CD4-positive, alpha-beta T cell treated with Interleukin-10 for 1 hour (primary cell): ENCODE results near the gene TMEM19.
A peak's percentile ranks its signal among the peaks of the same experiment; 100 is the strongest.
"Not testable (repeated sequence)": the region's sequence is repeated elsewhere in the genome, so short reads cannot be mapped to it uniquely, and the experiment has no call there.

Experiments
- DNase-seq: peaks from one replicate; pipeline ENCODE4 v3.0.0-alpha.2; 2020

The TMEM19 gene

DNA sequence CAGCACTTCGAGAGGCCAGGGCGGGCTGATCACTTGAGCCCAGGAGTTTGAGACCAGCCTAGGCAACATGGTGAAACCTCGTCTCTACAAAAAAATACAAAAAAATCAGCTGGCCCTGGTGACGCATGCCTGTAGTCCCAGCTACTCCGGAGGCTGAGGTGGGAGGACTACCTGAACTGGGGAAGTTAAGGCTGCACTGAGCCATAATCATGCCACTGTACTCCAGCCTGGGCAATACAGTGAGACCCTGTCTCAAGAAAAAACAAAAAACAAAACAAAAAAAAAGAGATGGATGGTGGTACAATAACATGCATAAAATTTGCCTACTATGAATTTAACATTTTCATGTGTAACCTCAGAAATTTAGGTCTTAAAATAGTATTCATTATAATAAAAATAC, 19.6 kb upstream of the TMEM19 start:
- no peak for DNase-seq

DNA sequence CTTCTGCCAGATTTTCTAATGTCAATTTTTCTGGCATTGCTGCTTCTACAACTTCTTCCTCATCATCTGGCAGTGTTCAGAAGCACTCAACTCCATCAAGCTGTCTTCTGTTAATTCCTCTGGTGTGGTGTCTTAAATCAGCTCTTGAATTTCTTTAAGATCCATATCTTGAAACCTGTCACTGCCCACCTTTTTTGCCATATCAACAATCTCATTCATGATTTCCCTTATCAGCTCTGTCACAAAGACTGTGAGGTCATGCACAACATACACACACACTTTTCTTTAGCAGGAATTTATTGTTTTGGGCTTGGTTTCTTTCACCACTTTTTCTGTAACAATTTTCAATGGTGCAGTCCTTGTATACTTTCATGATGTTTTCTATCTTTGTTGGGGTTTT, 14.6 kb upstream of the TMEM19 start:
- no peak for DNase-seq

GRCh38 chr12:71671816-71672215, 14.1 kb upstream of the TMEM19 start:
- no peak for DNase-seq

GRCh38 chr12:71682466-71682865, 3.4 kb upstream of the TMEM19 start:
- DNase-seq, result no peak

DNA sequence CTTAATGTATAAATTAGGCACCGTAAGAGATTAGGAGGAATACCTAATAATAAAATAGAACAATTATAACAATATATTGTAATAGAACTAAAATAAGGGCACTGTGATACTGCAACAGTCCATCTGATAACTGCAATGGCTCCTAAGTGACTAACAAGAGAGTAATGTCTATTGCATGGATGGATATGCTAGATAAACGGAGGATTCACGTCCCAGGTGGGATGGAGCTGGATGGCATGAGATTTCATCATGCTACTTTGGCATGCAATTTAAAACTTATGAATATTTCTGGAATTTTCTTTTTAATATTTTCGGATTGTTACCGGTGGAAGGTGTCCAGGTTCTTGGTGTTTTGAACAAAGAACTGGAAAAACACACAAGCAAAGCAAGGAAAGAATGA, 2.2 kb upstream of the TMEM19 start:
- no peak for DNase-seq

GRCh38 chr12:71684081-71684480, 1.8 kb upstream of the TMEM19 start:
- peak; percentile 54 for DNase-seq

- DNase-seq, result no peak
These were observed 473 bp upstream of the TMEM19 start for GRCh38 chr12:71685312-71685906.

DNA sequence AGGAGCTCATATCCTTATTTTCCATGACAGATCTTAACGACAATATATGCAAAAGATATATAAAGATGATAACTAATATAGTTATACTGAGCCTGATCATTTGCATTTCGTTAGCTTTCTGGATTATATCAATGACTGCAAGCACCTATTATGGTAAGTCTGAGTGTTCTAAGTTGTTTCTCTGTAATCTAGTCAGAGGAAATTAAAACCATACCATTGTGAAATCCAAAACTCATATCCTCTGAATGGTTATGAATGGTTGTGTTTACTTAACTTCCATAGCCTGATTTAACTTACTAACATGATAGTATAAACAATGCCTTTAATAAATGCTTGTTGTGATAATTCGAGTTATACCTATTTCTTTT, 760 bp downstream of the TMEM19 start:
- DNase-seq, result no peak

GRCh38 chr12:71687172-71687571, 1.3 kb downstream of the TMEM19 start:
- not testable (repeated sequence) for DNase-seq

GRCh38 chr12:71688961-71689570, 3.2 kb downstream of the TMEM19 start:
- no peak for DNase-seq

- DNase-seq, result no peak
These were observed 5.7 kb downstream of the TMEM19 start for GRCh38 chr12:71691504-71692129.

DNA sequence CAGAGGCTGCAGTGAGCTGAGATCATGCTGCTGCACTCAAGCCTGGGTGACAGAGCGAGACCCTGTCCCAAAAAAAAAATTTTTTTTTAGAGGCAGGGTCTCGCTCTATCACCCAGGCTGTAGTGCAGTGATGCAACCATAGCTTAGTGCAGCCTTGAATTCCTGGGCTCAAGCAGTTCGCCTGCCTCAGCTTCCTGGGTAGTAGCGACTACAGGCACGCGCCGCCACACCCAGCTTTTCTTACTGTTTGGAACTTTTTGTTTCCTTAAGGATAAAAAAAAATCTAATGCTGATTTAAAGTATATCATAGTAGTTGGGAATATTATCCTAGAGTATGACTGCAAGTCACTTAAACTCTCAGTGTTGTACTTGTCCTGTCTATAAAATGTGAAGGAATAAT, 7.2 kb downstream of the TMEM19 start:
- no peak for DNase-seq

GRCh38 chr12:71693651-71694050, 7.8 kb downstream of the TMEM19 start:
- DNase-seq, result not testable (repeated sequence)

DNA sequence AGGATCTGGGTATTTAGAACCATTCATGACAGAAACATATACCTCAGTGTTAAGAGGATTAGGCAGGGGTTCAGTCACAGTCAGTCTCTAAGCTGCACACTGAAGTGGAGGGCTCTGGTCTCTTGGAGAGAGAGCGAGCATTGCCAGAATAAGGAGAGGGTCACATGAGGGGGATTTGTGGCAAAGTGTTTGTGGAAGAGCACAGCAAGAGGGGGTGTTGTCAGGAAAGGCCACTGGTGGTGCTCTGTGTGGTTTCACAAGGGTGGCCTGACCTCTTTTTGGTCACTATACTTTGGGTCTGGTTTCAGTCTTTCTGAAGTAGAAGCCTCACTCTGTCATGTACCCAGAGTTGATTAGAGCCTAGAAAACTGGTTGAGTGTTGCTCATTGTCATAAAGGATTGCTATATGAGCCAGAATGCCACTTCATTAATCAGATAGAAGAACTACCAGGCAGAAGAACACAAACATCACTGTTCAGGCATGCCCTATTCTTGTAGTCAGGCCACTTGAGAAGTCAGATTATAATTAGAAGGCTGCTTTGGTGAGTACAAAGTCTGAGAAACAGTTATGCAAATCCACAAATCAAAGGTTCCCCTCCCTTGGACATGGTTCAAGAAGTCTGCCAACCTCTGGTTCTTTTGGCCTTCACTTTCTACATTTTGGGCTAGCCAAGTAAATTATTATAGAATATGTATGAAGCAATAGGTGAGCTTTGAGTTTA, 8.4 kb downstream of the TMEM19 start:
- DNase-seq, result no peak

DNA sequence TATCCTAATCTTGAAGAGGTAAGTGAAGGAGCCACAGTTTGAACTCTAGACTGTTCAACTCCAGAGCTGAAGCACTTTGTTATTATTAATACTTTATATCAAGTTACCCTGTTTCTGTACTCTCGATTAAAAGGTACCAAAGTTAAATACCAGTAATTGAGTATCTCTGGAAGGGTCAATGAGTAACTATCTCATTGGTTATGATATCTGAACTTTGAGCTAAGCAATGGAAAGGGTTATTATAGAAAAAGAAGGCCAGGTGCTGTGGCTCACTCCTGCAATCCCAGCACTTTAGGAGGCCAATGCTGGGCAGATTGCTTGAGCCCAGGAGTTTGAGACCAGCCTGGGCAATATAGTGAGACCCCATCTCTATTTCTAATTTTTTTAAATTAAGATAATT, 9.9 kb downstream of the TMEM19 start:
- DNase-seq, result no peak

DNA sequence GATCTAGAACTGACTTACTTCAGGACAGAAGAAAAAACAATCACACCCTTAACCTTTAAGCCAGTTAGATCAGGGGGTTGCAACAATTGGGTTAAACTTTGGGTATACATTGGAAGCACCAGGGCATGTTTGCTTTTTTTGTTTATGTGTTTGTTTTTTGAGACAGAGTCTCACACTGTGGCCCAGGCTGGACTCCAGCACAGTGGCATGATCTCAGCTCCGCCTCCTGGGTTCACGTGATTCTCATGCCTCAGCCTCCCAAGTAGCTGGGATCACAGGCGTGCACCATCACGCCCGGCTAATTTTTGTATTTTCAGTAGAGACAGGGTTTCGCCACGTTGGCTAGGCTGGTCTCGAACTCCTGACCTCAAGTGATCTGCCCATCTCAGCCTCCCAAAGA, 16.3 kb downstream of the TMEM19 start:
- DNase-seq, result not testable (repeated sequence)

- no peak for DNase-seq
These were observed 16.7 kb downstream of the TMEM19 start for GRCh38 chr12:71702590-71702989.

DNA sequence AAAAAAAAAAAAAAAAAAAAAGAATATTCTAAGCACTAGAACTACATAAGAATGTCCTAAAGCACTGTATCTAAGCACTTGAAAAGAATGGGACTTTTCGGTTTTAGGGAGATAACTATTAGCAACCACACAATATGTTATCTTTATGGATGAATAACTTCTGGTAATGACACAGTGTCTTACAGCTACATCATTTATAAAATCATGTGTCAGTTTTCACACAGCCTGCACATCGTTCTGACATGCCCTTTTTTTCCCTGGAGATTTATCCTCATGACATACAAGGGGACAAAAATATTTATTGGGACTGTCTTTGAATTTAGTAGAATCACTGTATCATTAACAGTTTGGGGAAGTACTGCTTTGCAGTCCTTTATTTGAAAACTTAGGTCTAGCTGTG, 17.3 kb downstream of the TMEM19 start:
- no peak for DNase-seq

DNA sequence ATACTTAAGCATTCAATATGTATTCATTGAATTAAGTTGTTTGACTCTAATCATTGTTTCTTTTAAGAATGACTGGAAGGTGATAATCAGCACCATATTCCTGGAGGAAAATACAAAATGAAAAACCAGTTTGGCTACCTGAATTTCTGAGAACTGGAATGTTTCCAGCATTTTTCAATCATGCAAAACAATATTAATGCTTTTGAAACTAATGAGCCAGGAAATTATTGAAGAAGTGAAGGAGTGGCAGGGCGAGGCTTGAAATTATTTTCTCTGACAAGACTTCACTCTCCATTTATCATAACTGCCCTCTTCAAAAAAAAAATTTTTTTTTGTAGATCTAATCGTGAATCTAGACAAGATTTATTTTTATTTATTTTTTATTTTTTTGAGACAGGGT, 19.0 kb downstream of the TMEM19 start:
- no peak for DNase-seq

DNA sequence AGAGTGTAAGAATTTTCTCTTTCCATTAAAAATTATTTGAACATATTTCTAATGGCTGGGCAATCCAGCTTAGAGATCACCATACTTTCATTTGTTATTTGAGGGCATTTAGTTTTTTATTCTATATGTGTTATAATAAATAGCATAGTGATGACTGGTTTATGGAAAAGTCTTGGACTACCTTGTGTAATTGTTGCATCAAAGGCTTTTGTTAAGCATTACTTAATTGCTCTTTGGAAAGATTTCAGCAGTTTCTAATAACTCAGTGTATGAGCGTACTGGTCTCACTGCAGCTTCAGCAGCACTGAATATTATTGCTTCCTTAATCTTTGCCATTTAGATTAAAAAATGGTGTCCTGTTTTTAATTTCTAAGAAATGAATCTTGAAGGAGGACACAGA, 22.8 kb downstream of the TMEM19 start:
- no peak for DNase-seq

DNA sequence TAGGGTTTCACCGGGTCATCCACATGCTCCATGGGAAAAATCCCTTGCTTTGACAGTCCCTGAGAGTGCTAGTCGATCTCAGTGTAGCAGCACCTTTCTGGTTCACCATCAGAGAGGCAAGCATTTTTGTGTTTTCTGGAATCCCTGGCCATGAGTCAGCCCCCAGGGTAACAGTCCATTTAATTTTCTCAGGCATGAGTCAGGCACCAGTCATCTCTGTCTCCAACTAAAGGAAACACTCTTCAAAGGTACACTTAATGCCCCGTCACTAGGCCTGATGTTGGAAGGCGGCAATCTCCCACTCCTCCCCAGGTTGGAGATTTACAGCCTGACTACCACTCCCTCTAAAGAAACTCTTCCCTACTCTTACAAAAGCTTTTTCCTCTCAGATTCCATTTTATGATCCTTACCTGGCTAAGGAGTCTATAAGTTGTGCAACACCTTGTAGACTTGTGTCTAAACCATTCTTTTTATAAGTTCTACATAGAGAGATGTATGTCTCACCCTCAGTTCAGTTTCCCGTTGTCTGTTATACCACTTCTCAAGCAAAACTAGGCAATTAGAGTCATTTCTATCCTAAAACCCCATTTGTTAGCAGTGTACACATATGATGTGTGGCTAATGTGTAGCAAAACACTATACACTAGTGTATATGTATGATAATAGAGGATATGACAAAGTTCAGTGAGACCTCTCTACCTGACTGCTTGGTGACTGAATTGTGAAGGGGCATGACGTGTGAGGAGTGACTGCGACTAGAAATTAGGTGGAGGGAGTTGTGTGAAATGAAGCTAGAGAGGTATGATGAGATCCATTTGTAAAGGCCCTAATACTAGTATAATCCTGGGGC, 24.6 kb downstream of the TMEM19 start:
- no peak for DNase-seq

GRCh38 chr12:71718611-71719010, 32.7 kb downstream of the TMEM19 start:
- DNase-seq, result no peak
